Measurements from ENCODE around the gene DPH7. TPM values are rescaled to one million over a fixed set of nuclear protein-coding genes. Genes with fewer than 3 reads are reported as not detected.
"Not testable (repeated sequence)": the region's sequence is repeated elsewhere in the genome, so short reads cannot be mapped to it uniquely, and the experiment has no call there.

Gene DPH7
- polyA plus RNA-seq, 3 donors from 2014 or later = 21.4 to 32.4 (median 30.1) TPM

- Mint-ChIP-seq H3K27me3 (ENCODE audit: low read depth in 3 of 3) (peaks cover 0 to 13% (median 5%) of the 10 kb centered on the region in 3 donors), H3K9me3 (peaks cover 0 to 2% (median 0%) of the 10 kb centered on the region in 6 donors), H3K36me3 (no peaks in the 10 kb centered on the region), H3K27ac (no peak overlapping the region), H3K4me3 (no peak overlapping the region), H3K4me1 (peaks cover 19 to 23% of the 10 kb centered on the region in 2 donors)
- DNase-seq = no peak
Measured at GRCh38 chr9:137522746-137523455, 55.8 kb downstream of the DPH7 start.

GRCh38 chr9:137521405-137521985, 57.2 kb downstream of the DPH7 start:
- Mint-ChIP-seq H3K27ac (peak overlapping the region in 3 of 6 donors; percentile 15 to 45 (median 22)), H3K9me3 (no peaks in the 10 kb centered on the region), H3K4me3 (peak overlapping the region in 4 of 5 donors; percentile 18 to 65 (median 54))

DNA sequence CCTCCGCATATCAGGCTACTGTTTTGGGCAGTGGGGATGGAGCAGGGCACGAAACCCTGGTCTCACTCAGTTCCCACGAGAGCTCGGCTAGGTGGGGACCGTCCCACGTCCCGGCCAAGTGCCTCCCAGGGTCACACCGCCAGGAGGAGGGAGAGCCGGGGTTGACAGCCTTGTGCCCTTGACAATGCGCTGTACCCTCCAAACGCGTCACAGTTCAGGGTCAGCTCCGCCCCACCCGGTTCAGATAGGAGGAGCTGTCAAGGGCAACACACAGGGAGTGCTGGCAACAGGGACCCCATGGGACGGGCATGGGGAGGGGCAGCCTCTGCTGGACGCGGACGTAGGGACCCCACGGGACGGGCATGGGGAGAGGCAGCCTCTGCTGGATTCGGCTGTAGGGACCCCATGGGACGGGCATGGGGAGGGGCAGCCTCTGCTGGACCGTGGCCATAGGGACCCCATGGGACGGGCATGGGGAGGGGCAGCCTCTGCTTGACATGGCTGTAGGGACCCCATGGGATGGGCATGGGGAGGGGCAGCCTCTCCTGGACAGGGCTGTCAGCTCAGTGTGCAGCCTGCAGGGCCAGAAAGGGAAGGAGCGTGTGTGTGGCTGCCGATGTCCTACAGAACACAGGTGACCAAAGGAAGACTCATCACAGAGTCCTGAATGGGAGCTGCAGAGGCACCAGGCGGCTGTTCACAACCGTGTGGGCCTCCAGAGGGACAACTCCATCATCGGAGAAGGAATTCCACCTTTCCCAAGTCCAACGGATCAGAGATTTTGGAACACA, 57.9 kb downstream of the DPH7 start:
- Mint-ChIP-seq H3K27ac (no peak overlapping the region), H3K36me3 (no peaks in the 10 kb centered on the region), H3K9me3 (no peaks in the 10 kb centered on the region), H3K27me3 (ENCODE audit: low read depth in 3 of 3) (peaks cover 0 to 13% (median 5%) of the 10 kb centered on the region in 3 donors), H3K4me3 (peak overlapping the region in 4 of 5 donors; percentile 20 to 65 (median 44)), H3K4me1 (peaks cover 19 to 23% of the 10 kb centered on the region in 2 donors)
- no peak for DNase-seq

More at GRCh38 chr9:137521405-137521985, 57.2 kb downstream of the DPH7 start:
- H3K4me1 Mint-ChIP-seq = peaks cover 19 to 23% of the 10 kb centered on the region in 2 donors
- peaks cover 0 to 13% (median 5%) of the 10 kb centered on the region in 3 donors for H3K27me3 Mint-ChIP-seq (ENCODE audit: low read depth in 3 of 3)
- DNase-seq = peak in 2 of 3 donors; percentile 25 to 39
- no peaks in the 10 kb centered on the region for H3K36me3 Mint-ChIP-seq

- peaks cover 0 to 13% (median 5%) of the 10 kb centered on the region in 3 donors for H3K27me3 Mint-ChIP-seq (ENCODE audit: low read depth in 3 of 3)
- no peaks in the 10 kb centered on the region for H3K9me3 Mint-ChIP-seq
- DNase-seq = no peak
- no peak overlapping the region for H3K27ac Mint-ChIP-seq
- peaks cover 15 to 18% of the 10 kb centered on the region in 2 donors for H3K4me1 Mint-ChIP-seq
- peak overlapping the region in 1 of 5 donors; percentile 22 for H3K4me3 Mint-ChIP-seq
- no peaks in the 10 kb centered on the region for H3K36me3 Mint-ChIP-seq
Measured at GRCh38 chr9:137519553-137519952, 59.2 kb downstream of the DPH7 start.

- not testable (repeated sequence) for H3K27ac Mint-ChIP-seq, H3K36me3 Mint-ChIP-seq, DNase-seq, H3K9me3 Mint-ChIP-seq
- Mint-ChIP-seq H3K4me1 (peaks cover 15 to 18% of the 10 kb centered on the region in 2 donors), H3K4me3 (peak overlapping the region in 1 of 5 donors; percentile 22), H3K27me3 (ENCODE audit: low read depth in 3 of 3) (peaks cover 0 to 13% (median 5%) of the 10 kb centered on the region in 3 donors)
Measured at GRCh38 chr9:137518661-137519459, 59.9 kb downstream of the DPH7 start.

DNA sequence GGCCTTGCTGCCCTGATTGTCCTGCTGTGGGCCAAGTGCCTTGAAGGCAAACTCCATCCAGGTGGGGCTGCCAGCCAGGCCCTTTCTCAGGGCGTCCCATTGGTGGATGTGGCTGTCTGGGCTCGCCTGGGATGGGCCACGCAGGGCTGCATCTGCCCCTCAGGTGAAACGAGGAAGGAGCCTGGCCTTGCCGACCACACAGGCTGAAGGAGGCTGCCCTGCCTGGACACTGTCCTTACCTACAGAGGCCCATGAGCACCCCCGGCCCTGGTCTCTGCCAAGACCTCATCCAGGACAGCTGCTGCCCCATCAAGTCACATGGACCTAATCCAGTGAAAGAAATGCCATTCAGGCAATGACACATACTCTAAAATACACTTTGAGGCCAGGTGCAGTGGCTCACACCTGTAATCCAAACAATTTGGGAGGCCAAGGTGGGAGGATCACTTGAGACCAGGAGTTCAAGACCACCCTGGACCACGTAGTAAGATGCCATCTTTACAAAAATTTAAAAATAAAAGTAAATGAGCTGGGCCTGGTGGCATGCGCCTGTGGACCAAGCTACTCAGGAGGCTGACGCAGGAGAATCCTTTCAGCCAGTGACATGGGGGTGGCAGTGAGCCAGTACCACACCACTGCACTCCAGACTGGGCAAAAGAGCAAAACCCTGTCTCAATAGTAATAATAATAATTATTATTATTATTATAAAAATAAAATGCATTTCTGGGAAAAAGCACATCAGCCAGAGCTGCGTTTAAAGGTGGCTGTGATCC, 62.4 kb downstream of the DPH7 start:
- H3K27ac Mint-ChIP-seq = no peak overlapping the region
- no peak for DNase-seq
- H3K36me3 Mint-ChIP-seq = no peaks in the 10 kb centered on the region
- no peak overlapping the region for H3K4me3 Mint-ChIP-seq
- H3K9me3 Mint-ChIP-seq = no peaks in the 10 kb centered on the region
- peaks cover 16 to 20% of the 10 kb centered on the region in 2 donors for H3K4me1 Mint-ChIP-seq
- peaks cover 2 to 12% (median 8%) of the 10 kb centered on the region in 3 donors for H3K27me3 Mint-ChIP-seq (ENCODE audit: low read depth in 3 of 3)

GRCh38 chr9:137515338-137515724, 63.4 kb downstream of the DPH7 start:
- no peaks in the 10 kb centered on the region for H3K9me3 Mint-ChIP-seq

GRCh38 chr9:137514691-137515337, 63.9 kb downstream of the DPH7 start:
- H3K36me3 Mint-ChIP-seq = no peaks in the 10 kb centered on the region
- H3K4me1 Mint-ChIP-seq = peaks cover 6 to 8% of the 10 kb centered on the region in 2 donors
- H3K27ac Mint-ChIP-seq = no peak overlapping the region
- H3K4me3 Mint-ChIP-seq = no peak overlapping the region
- H3K27me3 Mint-ChIP-seq (ENCODE audit: low read depth in 3 of 3) = peaks cover 2 to 7% (median 3%) of the 10 kb centered on the region in 3 donors
- no peak for DNase-seq
- H3K9me3 Mint-ChIP-seq = no peaks in the 10 kb centered on the region

More at GRCh38 chr9:137515338-137515724, 63.4 kb downstream of the DPH7 start:
- H3K4me3 Mint-ChIP-seq = no peak overlapping the region
- H3K27ac Mint-ChIP-seq = no peak overlapping the region
- no peak for DNase-seq
- H3K36me3 Mint-ChIP-seq = no peaks in the 10 kb centered on the region
- peaks cover 7 to 12% of the 10 kb centered on the region in 2 donors for H3K4me1 Mint-ChIP-seq
- H3K27me3 Mint-ChIP-seq (ENCODE audit: low read depth in 3 of 3) = peaks cover 2 to 11% (median 3%) of the 10 kb centered on the region in 3 donors

DNA sequence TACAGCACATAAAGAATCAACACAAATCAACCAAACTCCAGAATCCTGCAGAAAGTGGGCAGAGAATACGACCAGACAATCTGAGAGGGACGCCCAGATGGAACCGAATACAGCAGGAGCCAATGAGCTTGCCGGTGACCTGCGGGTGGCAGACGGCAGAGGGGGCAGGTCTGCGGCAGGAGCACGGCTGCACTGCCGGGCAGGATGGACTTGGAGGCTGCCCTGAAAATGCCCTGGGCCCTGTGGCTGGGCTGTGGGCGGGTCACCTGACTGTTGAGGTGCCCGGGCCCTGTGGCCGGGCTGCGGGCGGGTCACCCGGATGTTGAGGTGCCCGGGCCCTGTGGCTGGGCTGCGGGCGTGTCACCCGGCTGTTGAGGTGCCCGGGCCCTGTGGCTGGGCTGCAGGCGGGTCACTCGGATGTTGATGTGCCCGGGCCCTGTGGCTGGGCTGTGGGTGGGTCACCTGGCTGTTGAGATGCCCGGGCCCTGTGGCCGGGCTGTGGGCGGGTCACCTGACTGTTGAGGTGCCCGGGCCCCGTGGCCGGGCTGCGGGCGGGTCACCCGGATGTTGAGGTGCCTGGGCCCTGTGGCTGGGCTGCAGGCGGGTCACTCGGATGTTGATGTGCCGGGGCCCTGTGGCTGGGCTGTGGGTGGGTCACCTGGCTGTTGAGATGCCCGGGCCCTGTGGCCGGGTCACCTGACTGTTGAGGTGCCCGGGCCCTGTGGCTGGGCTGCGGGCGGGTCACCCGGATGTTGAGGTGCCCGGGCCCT, 64.7 kb downstream of the DPH7 start:
- H3K9me3 Mint-ChIP-seq; H3K36me3 Mint-ChIP-seq; H3K4me1 Mint-ChIP-seq; H3K27me3 Mint-ChIP-seq (ENCODE audit: low read depth in 3 of 3): not testable (repeated sequence)
- Mint-ChIP-seq H3K27ac (peak overlapping the region; percentile 58 to 91 (median 76)), H3K4me3 (peak overlapping the region in 4 of 5 donors; percentile 0 to 86 (median 50))
- peak; percentile 40 to 45 (median 44) for DNase-seq

DNA sequence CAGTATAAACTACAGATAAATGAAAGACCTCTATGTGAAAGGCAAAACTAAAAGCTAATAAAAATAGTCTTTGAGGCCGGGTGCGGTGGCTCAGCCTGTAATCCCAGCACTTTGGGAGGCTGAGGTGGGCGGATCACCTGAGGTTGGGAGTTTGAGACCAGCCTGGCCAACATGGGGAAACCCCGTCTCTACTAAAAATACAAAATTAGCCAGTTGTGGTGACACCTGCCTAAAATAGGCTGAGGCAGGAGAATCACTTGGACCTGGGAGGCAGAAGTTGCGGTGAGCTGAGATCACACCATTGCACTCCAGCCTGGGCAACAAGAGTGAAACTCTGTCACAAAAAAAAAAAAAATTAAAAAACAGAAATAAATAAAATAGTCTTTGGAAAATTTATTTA, 65.6 kb downstream of the DPH7 start:
- not testable (repeated sequence) for H3K9me3 Mint-ChIP-seq; H3K4me3 Mint-ChIP-seq; DNase-seq; H3K27me3 Mint-ChIP-seq (ENCODE audit: low read depth in 3 of 3); H3K27ac Mint-ChIP-seq; H3K36me3 Mint-ChIP-seq; H3K4me1 Mint-ChIP-seq

DNA sequence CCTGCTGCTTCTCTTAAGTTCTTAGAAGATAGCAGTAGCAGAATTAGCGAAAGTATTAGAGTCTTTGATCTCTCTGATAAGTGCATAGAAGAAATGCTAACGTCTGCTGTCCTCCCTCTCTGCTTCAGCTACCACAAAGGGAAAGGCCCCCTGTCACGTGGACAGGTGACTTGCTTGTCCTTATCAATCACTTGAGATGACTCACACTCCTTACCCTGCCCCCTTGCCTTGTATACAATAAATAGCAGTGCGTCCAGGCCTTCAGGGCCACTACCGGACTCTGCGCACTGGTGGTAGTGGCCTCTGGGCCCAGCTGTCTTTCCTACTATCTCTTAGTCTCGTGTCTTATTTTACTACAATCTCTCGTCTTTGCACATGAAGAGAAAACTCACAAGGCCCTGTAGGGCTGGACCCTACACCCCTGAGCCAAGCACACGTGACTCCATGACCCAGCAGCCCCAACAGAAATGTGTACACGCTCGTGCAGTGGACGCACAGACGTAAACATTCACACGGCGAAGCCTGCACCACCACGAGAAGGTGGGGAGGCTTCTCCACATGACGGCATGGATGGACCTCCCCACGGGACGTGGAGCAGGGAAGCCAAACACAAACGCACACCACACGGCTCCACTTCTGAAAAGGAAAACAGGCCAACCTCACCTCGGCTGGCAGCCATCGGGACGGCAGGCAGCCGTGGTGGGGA, 66.8 kb downstream of the DPH7 start:
- H3K4me1 Mint-ChIP-seq = peaks cover 6 to 8% of the 10 kb centered on the region in 2 donors
- H3K36me3 Mint-ChIP-seq = peaks cover 0 to 7% (median 0%) of the 10 kb centered on the region in 3 donors
- no peak overlapping the region for H3K4me3 Mint-ChIP-seq
- DNase-seq = no peak
- H3K27me3 Mint-ChIP-seq (ENCODE audit: low read depth in 3 of 3) = peaks cover 2 to 3% (median 2%) of the 10 kb centered on the region in 3 donors
- H3K9me3 Mint-ChIP-seq = no peaks in the 10 kb centered on the region
- no peak overlapping the region for H3K27ac Mint-ChIP-seq

Data from immature natural killer cell (primary cell).